ENCODE measurements around the gene PLEKHM2.

- TF ChIP-seq, protein P1, sequence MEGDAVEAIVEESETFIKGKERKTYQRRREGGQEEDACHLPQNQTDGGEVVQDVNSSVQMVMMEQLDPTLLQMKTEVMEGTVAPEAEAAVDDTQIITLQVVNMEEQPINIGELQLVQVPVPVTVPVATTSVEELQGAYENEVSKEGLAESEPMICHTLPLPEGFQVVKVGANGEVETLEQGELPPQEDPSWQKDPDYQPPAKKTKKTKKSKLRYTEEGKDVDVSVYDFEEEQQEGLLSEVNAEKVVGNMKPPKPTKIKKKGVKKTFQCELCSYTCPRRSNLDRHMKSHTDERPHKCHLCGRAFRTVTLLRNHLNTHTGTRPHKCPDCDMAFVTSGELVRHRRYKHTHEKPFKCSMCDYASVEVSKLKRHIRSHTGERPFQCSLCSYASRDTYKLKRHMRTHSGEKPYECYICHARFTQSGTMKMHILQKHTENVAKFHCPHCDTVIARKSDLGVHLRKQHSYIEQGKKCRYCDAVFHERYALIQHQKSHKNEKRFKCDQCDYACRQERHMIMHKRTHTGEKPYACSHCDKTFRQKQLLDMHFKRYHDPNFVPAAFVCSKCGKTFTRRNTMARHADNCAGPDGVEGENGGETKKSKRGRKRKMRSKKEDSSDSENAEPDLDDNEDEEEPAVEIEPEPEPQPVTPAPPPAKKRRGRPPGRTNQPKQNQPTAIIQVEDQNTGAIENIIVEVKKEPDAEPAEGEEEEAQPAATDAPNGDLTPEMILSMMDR (IDR thresholded peaks at IDR 0.05; ENCODE audit: low read depth, low read length) = no peak
- TF ChIP-seq EZH2phosphoT487 (IDR thresholded peaks at IDR 0.05; ENCODE audit: low read depth) = no peak
Observed at GRCh38 chr1:15727424-15727823, 43.3 kb downstream of the PLEKHM2 start.
